Ishikawa (cell line): ENCODE results near the gene FLNC.

Experiments
- EP300 ChIP-seq: IDR thresholded peaks from 2 replicates; pipeline ENCODE4 v1.6.1; 2012; ENCODE audit warnings: borderline replicate concordance
- NFIC ChIP-seq: IDR thresholded peaks from 2 replicates; pipeline ENCODE4 v1.6.1; 2012
- TAF1 ChIP-seq: IDR thresholded peaks from 2 replicates; pipeline ENCODE4 v1.6.1; 2012; ENCODE audit warnings: low read depth, mild to moderate bottlenecking
- YY1 ChIP-seq: IDR thresholded peaks from 2 replicates; pipeline ENCODE4 v1.6.1; 2012; ENCODE audit warnings: low read depth
- TF ChIP-seq, protein P1 (sequence below): IDR thresholded peaks from 2 replicates; pipeline ENCODE4 v1.6.1; 2012; ENCODE audit warnings: low read depth, mild to moderate bottlenecking

- TF ChIP-seq EP300: no peak
- TF ChIP-seq, protein P1, sequence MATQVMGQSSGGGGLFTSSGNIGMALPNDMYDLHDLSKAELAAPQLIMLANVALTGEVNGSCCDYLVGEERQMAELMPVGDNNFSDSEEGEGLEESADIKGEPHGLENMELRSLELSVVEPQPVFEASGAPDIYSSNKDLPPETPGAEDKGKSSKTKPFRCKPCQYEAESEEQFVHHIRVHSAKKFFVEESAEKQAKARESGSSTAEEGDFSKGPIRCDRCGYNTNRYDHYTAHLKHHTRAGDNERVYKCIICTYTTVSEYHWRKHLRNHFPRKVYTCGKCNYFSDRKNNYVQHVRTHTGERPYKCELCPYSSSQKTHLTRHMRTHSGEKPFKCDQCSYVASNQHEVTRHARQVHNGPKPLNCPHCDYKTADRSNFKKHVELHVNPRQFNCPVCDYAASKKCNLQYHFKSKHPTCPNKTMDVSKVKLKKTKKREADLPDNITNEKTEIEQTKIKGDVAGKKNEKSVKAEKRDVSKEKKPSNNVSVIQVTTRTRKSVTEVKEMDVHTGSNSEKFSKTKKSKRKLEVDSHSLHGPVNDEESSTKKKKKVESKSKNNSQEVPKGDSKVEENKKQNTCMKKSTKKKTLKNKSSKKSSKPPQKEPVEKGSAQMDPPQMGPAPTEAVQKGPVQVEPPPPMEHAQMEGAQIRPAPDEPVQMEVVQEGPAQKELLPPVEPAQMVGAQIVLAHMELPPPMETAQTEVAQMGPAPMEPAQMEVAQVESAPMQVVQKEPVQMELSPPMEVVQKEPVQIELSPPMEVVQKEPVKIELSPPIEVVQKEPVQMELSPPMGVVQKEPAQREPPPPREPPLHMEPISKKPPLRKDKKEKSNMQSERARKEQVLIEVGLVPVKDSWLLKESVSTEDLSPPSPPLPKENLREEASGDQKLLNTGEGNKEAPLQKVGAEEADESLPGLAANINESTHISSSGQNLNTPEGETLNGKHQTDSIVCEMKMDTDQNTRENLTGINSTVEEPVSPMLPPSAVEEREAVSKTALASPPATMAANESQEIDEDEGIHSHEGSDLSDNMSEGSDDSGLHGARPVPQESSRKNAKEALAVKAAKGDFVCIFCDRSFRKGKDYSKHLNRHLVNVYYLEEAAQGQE: no peak
- TF ChIP-seq NFIC: no peak
- TF ChIP-seq YY1: no peak
- no peak for TF ChIP-seq TAF1
Measured at GRCh38 chr7:128873234-128873633, 43.0 kb downstream of the FLNC start.
